ENCODE results near the gene USP4. TPM values are rescaled to one million over a fixed set of nuclear protein-coding genes. Genes with fewer than 3 reads are reported as not detected.

Gene USP4
- total and polyA plus RNA-seq, 2 donors from 2014 or later, result 28.5 to 72.5 TPM

- Histone ChIP-seq H3K4me3 (ENCODE audit: low read length in 3 of 3) (no peak overlapping the region), H3K27me3 (ENCODE audit: control insufficient read depth, insufficient read depth, low read length) (no peaks in the 10 kb centered on the region), H3K36me3 (ENCODE audit: control insufficient read depth in 2 of 3, insufficient read depth in 3 of 3, low read length in 3 of 3) (no peaks in the 10 kb centered on the region), H3K9ac (ENCODE audit: low read length in 3 of 3) (no peak overlapping the region), H3K4me1 (ENCODE audit: control insufficient read depth in 2 of 3, insufficient read depth in 2 of 3, low read depth in 1 of 3, low read length in 3 of 3) (peaks cover 0 to 4% (median 2%) of the 10 kb centered on the region in 3 donors), H3K9me3 (ENCODE audit: control insufficient read depth in 2 of 3, insufficient read depth in 1 of 3, low read length in 3 of 3) (no peaks in the 10 kb centered on the region), H3K27ac (ENCODE audit: low read depth in 2 of 2, low read length in 2 of 2) (no peak overlapping the region)
- no peak for DNase-seq
- TF ChIP-seq, protein P1, sequence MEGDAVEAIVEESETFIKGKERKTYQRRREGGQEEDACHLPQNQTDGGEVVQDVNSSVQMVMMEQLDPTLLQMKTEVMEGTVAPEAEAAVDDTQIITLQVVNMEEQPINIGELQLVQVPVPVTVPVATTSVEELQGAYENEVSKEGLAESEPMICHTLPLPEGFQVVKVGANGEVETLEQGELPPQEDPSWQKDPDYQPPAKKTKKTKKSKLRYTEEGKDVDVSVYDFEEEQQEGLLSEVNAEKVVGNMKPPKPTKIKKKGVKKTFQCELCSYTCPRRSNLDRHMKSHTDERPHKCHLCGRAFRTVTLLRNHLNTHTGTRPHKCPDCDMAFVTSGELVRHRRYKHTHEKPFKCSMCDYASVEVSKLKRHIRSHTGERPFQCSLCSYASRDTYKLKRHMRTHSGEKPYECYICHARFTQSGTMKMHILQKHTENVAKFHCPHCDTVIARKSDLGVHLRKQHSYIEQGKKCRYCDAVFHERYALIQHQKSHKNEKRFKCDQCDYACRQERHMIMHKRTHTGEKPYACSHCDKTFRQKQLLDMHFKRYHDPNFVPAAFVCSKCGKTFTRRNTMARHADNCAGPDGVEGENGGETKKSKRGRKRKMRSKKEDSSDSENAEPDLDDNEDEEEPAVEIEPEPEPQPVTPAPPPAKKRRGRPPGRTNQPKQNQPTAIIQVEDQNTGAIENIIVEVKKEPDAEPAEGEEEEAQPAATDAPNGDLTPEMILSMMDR (IDR thresholded peaks at IDR 0.05; ENCODE audit: borderline replicate concordance, extremely low read depth, insufficient read depth), result no peak
- intact Hi-C loops (cut with DNase I), result no loop called here
- no peak for FAIRE-seq
Observed at GRCh38 chr3:49383387-49383786, 43.5 kb upstream of the USP4 start.

DNA sequence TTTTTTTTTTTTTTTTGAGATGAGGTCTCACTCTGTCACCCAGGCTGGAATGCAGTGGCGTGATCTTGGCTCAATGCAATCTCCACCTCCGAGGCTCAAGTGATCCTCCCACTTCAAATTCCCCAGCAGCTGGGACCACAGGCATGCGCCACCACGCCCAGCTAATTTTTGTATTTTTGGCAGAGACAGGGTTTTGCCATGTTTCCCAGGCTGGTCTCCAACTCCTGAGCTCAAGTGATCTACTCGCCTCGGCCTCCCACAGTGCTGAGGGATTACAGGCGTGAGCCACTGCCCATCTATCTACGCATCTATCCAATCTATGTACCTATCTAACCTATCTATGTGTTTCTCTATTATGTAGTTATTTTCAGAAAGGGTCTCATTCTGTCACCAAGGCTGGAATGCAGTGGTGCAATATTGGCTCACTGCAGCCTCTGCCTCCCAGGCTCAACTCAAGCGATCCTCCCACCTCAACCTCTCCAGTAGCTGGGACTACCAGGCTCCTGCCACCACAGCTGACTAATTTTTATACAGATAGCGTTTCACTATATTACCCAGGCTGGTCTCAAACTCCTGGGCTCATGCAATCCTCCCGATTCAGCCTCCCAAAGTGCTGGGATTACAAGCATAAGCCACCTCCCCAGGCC lies 38.5 kb upstream of the USP4 start:
- Histone ChIP-seq H3K27me3 (ENCODE audit: control insufficient read depth, insufficient read depth, low read length) (no peaks in the 10 kb centered on the region), H3K36me3 (ENCODE audit: control insufficient read depth in 2 of 3, insufficient read depth in 3 of 3, low read length in 3 of 3) (peaks cover 3 to 5% (median 5%) of the 10 kb centered on the region in 3 donors), H3K9me3 (ENCODE audit: control insufficient read depth in 2 of 3, insufficient read depth in 1 of 3, low read length in 3 of 3) (no peaks in the 10 kb centered on the region), H3K4me3 (ENCODE audit: low read length in 3 of 3) (no peak overlapping the region), H3K27ac (ENCODE audit: low read depth in 2 of 2, low read length in 2 of 2) (no peak overlapping the region), H3K4me1 (ENCODE audit: control insufficient read depth in 2 of 3, insufficient read depth in 2 of 3, low read depth in 1 of 3, low read length in 3 of 3) (no peaks in the 10 kb centered on the region), H3K9ac (ENCODE audit: low read length in 3 of 3) (no peak overlapping the region)
- no peak for FAIRE-seq
- intact Hi-C loops (cut with DNase I), result no loop called here
- TF ChIP-seq, protein P1 (IDR thresholded peaks at IDR 0.05; ENCODE audit: borderline replicate concordance, extremely low read depth, insufficient read depth), result no peak
- peak in 1 of 5 donors; percentile 66 for DNase-seq

GRCh38 chr3:49377483-49377882 lies 37.6 kb upstream of the USP4 start:
- Histone ChIP-seq H3K4me1 (ENCODE audit: control insufficient read depth in 2 of 3, insufficient read depth in 2 of 3, low read depth in 1 of 3, low read length in 3 of 3) (no peaks in the 10 kb centered on the region), H3K36me3 (ENCODE audit: control insufficient read depth in 2 of 3, insufficient read depth in 3 of 3, low read length in 3 of 3) (peaks cover 3 to 7% (median 5%) of the 10 kb centered on the region in 3 donors), H3K4me3 (ENCODE audit: low read length in 3 of 3) (no peak overlapping the region), H3K9me3 (ENCODE audit: control insufficient read depth in 2 of 3, insufficient read depth in 1 of 3, low read length in 3 of 3) (no peaks in the 10 kb centered on the region), H3K27ac (ENCODE audit: low read depth in 2 of 2, low read length in 2 of 2) (no peak overlapping the region), H3K27me3 (ENCODE audit: control insufficient read depth, insufficient read depth, low read length) (no peaks in the 10 kb centered on the region), H3K9ac (ENCODE audit: low read length in 3 of 3) (no peak overlapping the region)
- TF ChIP-seq, protein P1 (IDR thresholded peaks at IDR 0.05; ENCODE audit: borderline replicate concordance, extremely low read depth, insufficient read depth), result no peak
- FAIRE-seq (no peak), DNase-seq (peak in 1 of 5 donors; percentile 11)
- intact Hi-C loops (cut with DNase I), result no loop called here
